HepG2 (cell line): ENCODE results near the gene FGFR1OP2. TPM values are rescaled to one million over a fixed set of nuclear protein-coding genes. Genes with fewer than 3 reads are reported as not detected.
A peak's percentile ranks its signal among the peaks of the same experiment; 100 is the strongest.

Experiments
- AHR ChIP-seq: IDR thresholded peaks from 2 replicates; pipeline ENCODE4 v1.6.1; 2018; ENCODE audit warnings: missing genetic modification reagents, missing compliant biosample characterization
- CBX5 ChIP-seq: sonication (generic); formaldehyde crosslinking; IDR thresholded peaks from 2 replicates; pipeline ENCODE4 v1.4.0; 2020; ENCODE audit warnings: missing genetic modification reagents, borderline replicate concordance
- CCAR2 ChIP-seq: fragments of 200-400 bp; formaldehyde crosslinking; optimal IDR thresholded peaks from 2 replicates; pipeline ENCODE3; 2018; ENCODE audit warnings: low read depth, mild to moderate bottlenecking, low read length, moderate library complexity
- ELF3 ChIP-seq: IDR thresholded peaks from 2 replicates; pipeline ENCODE4 v1.6.1; 2016; ENCODE audit warnings: missing genetic modification reagents, missing compliant biosample characterization
- ERF ChIP-seq: IDR thresholded peaks from 2 replicates; pipeline ENCODE4 v1.6.1; 2018; ENCODE audit warnings: missing biosample characterization, missing genetic modification reagents
- MAFK ChIP-seq, 2 experiments: IDR thresholded peaks in 1 of 2; conservative IDR thresholded peaks in 1 of 2; 2 replicates each; pipeline ENCODE4 v1.6.1; 2011; ENCODE audit warnings: improper control_type of control experiment in 2 of 2, low read length in 2 of 2
- PHF21A ChIP-seq: sonication (generic); formaldehyde crosslinking; IDR thresholded peaks from 2 replicates; pipeline ENCODE4 v1.5.0; 2020; ENCODE audit warnings: mild to moderate bottlenecking, missing genetic modification reagents
- POLR2G ChIP-seq: fragments of 200-400 bp; formaldehyde crosslinking; IDR thresholded peaks from 2 replicates; pipeline ENCODE4 v1.6.1; 2018; ENCODE audit warnings: mild to moderate bottlenecking, low read depth, low read length, moderate library complexity
- RFX3 ChIP-seq: IDR thresholded peaks from 2 replicates; pipeline ENCODE4 v1.6.1; 2016; ENCODE audit warnings: missing biosample characterization, missing genetic modification reagents
- TEAD3 ChIP-seq: optimal IDR thresholded peaks from 2 replicates; pipeline ENCODE3; 2016; ENCODE audit warnings: borderline replicate concordance
- ZNF224 ChIP-seq: sonication (generic); formaldehyde crosslinking; IDR thresholded peaks from 2 replicates; pipeline ENCODE4 v1.5.0; 2020; ENCODE audit warnings: mild to moderate bottlenecking, missing genetic modification reagents
- ZNF225 ChIP-seq: sonication (generic); formaldehyde crosslinking; IDR thresholded peaks from 2 replicates; pipeline ENCODE4 v1.4.0; 2020; ENCODE audit warnings: mild to moderate bottlenecking, missing genetic modification reagents
- ZNF235 ChIP-seq: sonication (generic); formaldehyde crosslinking; IDR thresholded peaks from 2 replicates; pipeline ENCODE4 v1.8.1; 2023; ENCODE audit warnings: mild to moderate bottlenecking, missing genetic modification reagents, borderline replicate concordance
- ZNF329 ChIP-seq: sonication (generic); formaldehyde crosslinking; IDR thresholded peaks from 2 replicates; pipeline ENCODE4 v1.9.0; 2021; ENCODE audit warnings: low read depth, mild to moderate bottlenecking, missing genetic modification reagents
- ZNF383 ChIP-seq: sonication (generic); formaldehyde crosslinking; IDR thresholded peaks from 2 replicates; pipeline ENCODE4 v1.4.0; 2020; ENCODE audit warnings: missing genetic modification reagents, mild to moderate bottlenecking, borderline replicate concordance
- ZNF512B ChIP-seq: sonication (generic); formaldehyde crosslinking; IDR thresholded peaks from 2 replicates; pipeline ENCODE4 v1.5.1; 2020; ENCODE audit warnings: missing genetic modification reagents, mild to moderate bottlenecking, borderline replicate concordance
- ZNF572 ChIP-seq: sonication (generic); formaldehyde crosslinking; IDR thresholded peaks from 2 replicates; pipeline ENCODE4 v1.5.1; 2020; ENCODE audit warnings: mild to moderate bottlenecking, missing genetic modification reagents
- ZNF609 ChIP-seq: sonication (generic); formaldehyde crosslinking; IDR thresholded peaks from 2 replicates; pipeline ENCODE4 v1.4.0; 2020; ENCODE audit warnings: mild to moderate bottlenecking, missing genetic modification reagents, borderline replicate concordance
- ZNF773 ChIP-seq: sonication (generic); formaldehyde crosslinking; IDR thresholded peaks from 2 replicates; pipeline ENCODE4 v1.4.0; 2020; ENCODE audit warnings: missing genetic modification reagents, borderline replicate concordance
- ZNF891 ChIP-seq: sonication (generic); formaldehyde crosslinking; IDR thresholded peaks from 2 replicates; pipeline ENCODE4 v1.5.0; 2020; ENCODE audit warnings: mild to moderate bottlenecking, missing genetic modification reagents
- polyA plus RNA-seq, 8 experiments: library from polyadenylated mRNA; depleted of rRNA in 3 of 8; stranded (reverse) in 7 of 8; unstranded in 1 of 8; fragments of >200 nt; fragmentation: Illumina TruSeq in 4 of 8; extraction: Trizol in 4 of 8; gene quantifications; 2 replicates each; pipeline versions ENCODE4 v1.2.1 to v1.2.3, GENCODE V29; 2011 to 2016; ENCODE audit warnings: low read depth in 4 of 8, missing spikeins in 1 of 8, mixed read lengths in 1 of 8; ENCODE audit not compliant: insufficient read depth in 1 of 8
- total RNA-seq, 5 experiments: library from RNA; depleted of rRNA; stranded (reverse); fragments of >200 nt; fragmentation: Illumina TruSeq; extraction: Trizol; gene quantifications; 2 replicates each; pipeline ENCODE4 v1.2.3, GENCODE V29; 2016; ENCODE audit warnings: low read depth in 1 of 5
- TF ChIP-seq, protein P1 (sequence below): sonication (generic); formaldehyde crosslinking; IDR thresholded peaks from 2 replicates; pipeline ENCODE4 v1.5.0; 2020; ENCODE audit warnings: missing genetic modification reagents

The FGFR1OP2 gene
- total and polyA plus RNA-seq, 2 of the 13 experiments (the other 11 are each of a cell fraction or from before 2014, with no cell fraction given) = 18.3 to 38.1 TPM

- 0 out of 4 replicates have a peak, but pooled peaks of 1 of the 2 experiments have one; percentile 12 for TF ChIP-seq MAFK (conservative IDR thresholded peaks at IDR 0.05 in 1 of 2, IDR thresholded peaks at IDR 0.05 in 1 of 2; ENCODE audit: low read length in 2 of 2)
- no peak for TF ChIP-seq RFX3
- no peak for TF ChIP-seq ZNF235
- TF ChIP-seq ZNF383 (CRISPR knock-in tag) = no peak
- TF ChIP-seq, protein P1, sequence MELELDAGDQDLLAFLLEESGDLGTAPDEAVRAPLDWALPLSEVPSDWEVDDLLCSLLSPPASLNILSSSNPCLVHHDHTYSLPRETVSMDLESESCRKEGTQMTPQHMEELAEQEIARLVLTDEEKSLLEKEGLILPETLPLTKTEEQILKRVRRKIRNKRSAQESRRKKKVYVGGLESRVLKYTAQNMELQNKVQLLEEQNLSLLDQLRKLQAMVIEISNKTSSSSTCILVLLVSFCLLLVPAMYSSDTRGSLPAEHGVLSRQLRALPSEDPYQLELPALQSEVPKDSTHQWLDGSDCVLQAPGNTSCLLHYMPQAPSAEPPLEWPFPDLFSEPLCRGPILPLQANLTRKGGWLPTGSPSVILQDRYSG = no peak
- no peak for TF ChIP-seq CBX5 (CRISPR knock-in tag)
- no peak for TF ChIP-seq ZNF572
- TF ChIP-seq ZNF224 (CRISPR knock-in tag) = no peak
- no peak for TF ChIP-seq ZNF609 (CRISPR knock-in tag)
- TF ChIP-seq ERF (CRISPR knock-in tag) = 0 out of 2 replicates have a peak, but pooled peaks have one; percentile 48
- no peak; the same call in none of the 2 replicates for TF ChIP-seq AHR (CRISPR knock-in tag)
- peak; percentile 35; the same call in 1 of the 2 replicates for TF ChIP-seq PHF21A
- 0 out of 2 replicates have a peak, but pooled peaks have one; percentile 30 for TF ChIP-seq ELF3 (CRISPR knock-in tag)
- 0 out of 2 replicates have a peak, but pooled peaks have one; percentile 38 for TF ChIP-seq ZNF891 (CRISPR knock-in tag)
- no peak for TF ChIP-seq ZNF773
- no peak for TF ChIP-seq CCAR2
- TF ChIP-seq TEAD3 (CRISPR knock-in tag) = peak; percentile 54
- TF ChIP-seq POLR2G = peak; percentile 94
- 0 out of 2 replicates have a peak, but pooled peaks have one; percentile 11 for TF ChIP-seq ZNF329 (CRISPR knock-in tag)
- no peak for TF ChIP-seq ZNF225 (CRISPR knock-in tag)
- no peak for TF ChIP-seq ZNF512B (CRISPR knock-in tag)
Observed at GRCh38 chr12:26937863-26938700, at the start of gene FGFR1OP2, which contains the start of gene INTS13 (continued).
